NCI-H2171 treated with DMSO at 0.1 percent for 48 hours (cell line): Measurements from ENCODE around the gene TMEM236.

ENCODE experiments used
- DNase-seq: peaks from one replicate; lab custom pipeline; 2025; lab: John Stamatoyannopoulos, UW

The TMEM236 gene

GRCh38 chr10:17820943-17821342 is 68.9 kb downstream of the TMEM236 start:
- peak; percentile 15 for DNase-seq

GRCh38 chr10:17821893-17822292 is 69.9 kb downstream of the TMEM236 start:
- DNase-seq = no peak

GRCh38 chr10:17831341-17831740 is 79.3 kb downstream of the TMEM236 start:
- no peak for DNase-seq

GRCh38 chr10:17831896-17832295 is 79.9 kb downstream of the TMEM236 start:
- no peak for DNase-seq

- DNase-seq = no peak
Observed at GRCh38 chr10:17833656-17834055, 81.7 kb downstream of the TMEM236 start.

- no peak for DNase-seq
Observed at GRCh38 chr10:17835688-17836087, 83.7 kb downstream of the TMEM236 start.

GRCh38 chr10:17836942-17837341 is 84.9 kb downstream of the TMEM236 start:
- no peak for DNase-seq

- peak; percentile 41 for DNase-seq
Observed at GRCh38 chr10:17838080-17838648, 86.2 kb downstream of the TMEM236 start.

- DNase-seq = no peak
Observed at GRCh38 chr10:17841050-17841449, 89.0 kb downstream of the TMEM236 start.

- DNase-seq = no peak
Observed at GRCh38 chr10:17842641-17843040, 90.6 kb downstream of the TMEM236 start.

- peak; percentile 6 for DNase-seq
Observed at GRCh38 chr10:17847585-17848296, 95.7 kb downstream of the TMEM236 start.

- no peak for DNase-seq
Observed at GRCh38 chr10:17848646-17849045, 96.6 kb downstream of the TMEM236 start.
